OCI-LY3 (cell line): Measurements from ENCODE around the gene CABP7.

Source experiments
- CTCF ChIP-seq: fragments of 200-600, 300-600 bp; sonication (generic); IDR thresholded peaks from 2 replicates; pipeline ENCODE4 v1.5.1; 2014; ENCODE audit warnings: antibody characterized with exemption, low read length, low read depth
- EZH2phosphoT487 ChIP-seq: fragments of 200-600 bp; shearing (Covaris generic); IDR thresholded peaks from 2 replicates; pipeline ENCODE4 v1.6.1; 2018; ENCODE audit warnings: antibody characterized with exemption, mixed run types, low read depth

DNA sequence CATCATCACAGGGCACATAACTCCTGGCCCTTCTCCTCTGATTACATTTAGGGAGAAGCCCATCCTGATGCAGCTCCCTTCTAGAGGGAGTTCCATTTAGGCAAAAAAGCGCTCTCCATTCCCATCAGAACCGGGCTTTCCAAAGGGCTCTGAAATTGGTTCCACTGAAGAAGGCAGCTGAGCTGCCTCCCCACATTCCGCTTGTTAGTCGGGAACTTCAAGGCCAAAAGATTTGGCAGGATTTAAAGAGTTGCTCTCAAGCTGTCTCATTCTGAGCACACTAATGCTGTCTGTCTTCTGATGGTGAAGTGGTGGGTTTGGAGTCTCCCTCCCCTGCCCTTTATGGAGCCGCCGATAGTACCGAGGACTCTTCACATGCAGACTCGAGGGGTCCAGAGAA is 26.6 kb upstream of the CABP7 start:
- no peak for TF ChIP-seq CTCF
- TF ChIP-seq EZH2phosphoT487: no peak
